Measurements from ENCODE around the gene FAM135A.

Gene FAM135A

DNA sequence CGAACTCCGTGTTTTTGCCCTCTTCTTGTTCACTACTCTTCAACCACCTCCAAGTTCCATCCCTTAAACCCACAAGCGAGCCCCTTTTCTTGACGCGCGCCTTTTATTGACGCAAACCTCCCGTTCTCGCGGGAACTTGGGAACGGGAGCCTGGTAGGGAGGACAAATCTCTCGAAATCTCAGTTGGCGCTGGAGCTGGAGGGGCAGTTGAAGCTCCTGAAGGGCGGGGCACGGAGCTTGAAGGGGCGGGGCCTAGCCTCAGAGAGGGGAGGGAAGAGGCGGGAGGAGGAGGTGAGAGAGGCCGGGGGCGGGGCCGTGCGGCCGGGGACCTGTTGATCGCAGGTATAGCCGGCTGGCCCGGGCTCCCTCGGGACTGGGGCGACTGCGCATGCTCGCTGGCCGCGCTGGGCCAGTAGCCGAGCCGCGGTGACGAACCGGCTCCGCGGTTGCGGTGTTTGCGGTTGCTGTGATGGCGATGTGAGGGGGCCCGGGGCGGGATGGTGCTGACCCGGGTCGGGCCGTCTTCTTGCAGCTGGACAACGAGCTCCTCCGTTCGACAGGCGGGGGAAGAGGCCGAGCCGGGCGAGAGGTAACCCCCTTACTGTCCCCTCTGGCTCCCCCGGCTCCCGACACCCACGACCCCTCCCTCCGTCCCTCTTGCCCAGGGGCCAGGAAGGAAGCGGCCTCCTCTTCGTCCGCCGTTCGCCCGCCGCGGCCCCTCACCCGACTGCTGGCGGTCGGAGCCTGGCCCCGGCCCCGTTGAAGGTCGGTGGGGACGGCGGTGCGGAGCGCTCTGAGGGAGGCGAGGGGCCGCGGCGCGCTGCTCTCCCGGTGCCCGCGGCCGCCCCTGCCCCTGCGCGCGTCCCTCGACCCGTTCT lies at the start of gene FAM135A:
Gene FAM135A (plus strand): TSS at position 395 of the 878 bp plus-strand sequence. CDS start 14,835 bp downstream, outside the sequence.
- DNase-seq, result peak; percentile 100

DNA sequence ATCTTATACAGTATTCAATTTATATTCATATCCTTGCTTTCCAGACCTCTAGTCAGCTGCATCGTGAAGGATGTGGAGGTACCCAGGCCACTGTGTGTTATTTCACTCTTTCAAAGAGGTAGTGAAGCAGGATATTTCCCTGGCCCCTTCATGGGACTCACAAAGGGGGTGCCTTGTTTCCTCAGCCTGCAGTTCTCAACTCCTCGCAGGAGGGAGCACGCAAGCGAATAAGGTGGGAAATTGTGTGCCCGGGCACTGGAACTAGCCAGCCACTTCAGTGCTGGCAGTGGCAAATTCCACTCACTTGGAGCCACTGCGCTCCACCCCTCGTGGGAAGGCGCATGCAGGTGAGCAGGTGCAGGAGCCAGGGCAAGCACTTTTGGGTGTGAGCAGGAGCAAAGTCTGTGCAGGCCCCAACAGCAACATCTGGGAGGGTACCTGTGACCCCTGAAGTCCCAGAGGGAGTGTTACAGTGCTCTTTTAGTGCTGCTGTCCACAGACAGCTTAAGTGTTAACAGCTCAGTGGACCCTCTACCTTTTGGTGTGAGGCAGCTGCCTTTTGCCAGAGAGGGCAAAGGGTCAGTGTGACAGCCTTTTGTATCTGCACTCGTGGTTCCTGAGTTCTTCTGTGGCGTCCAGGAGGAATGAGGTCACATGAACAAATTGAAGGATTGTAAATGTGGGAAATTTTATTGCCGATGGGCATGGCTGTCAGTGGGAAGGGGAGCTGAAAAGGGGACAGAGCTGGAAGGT lies 49.4 kb upstream of the FAM135A start:
- no peak for DNase-seq

DNA sequence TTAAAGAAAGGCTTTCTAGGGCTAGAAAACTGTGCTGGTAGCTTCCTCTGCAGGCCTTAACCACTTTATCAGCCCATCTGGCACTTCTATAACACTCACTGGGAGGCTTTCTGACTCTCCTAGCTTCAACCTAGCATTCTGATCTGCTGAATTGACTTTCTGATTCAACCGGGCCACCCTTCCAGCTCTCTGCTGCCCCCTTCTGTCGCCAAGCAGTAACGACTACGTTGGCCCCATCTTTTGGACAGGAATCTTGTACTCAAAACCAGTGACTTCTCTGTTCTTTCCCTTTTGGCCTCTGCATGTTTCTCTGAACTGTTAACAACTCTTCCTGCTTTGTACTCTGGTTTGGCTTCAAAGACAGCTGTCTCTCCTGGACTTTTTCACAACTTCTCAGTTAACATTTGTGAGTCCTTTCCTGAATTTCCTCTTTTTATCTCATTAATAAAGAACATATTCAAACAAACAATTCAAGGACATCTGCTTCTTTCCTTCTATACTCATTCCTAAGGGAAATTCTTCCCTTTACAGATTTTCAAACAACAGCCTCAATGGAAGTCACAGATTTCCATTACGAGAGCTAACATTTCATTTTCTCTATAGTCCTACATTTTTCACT lies 43.9 kb upstream of the FAM135A start:
- peak; percentile 51 for DNase-seq

DNA sequence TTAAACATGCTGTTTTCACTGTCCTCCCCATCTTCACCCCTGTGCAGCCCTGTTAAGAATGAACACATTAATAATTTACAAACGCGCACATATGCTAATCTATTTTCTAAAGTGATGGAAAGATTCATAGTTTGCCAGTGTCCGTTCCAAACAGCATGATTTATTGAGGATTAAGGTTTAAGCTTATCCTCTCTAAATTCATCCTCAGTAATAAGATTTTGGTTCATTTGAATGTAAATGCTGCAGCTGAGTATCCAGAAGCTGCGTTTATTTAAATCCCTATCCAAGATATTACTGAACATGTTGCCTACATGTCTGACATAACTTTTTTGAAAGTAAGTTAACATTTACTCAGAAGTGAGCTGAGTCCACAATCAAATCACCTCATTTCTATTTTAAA lies 42.8 kb upstream of the FAM135A start:
- DNase-seq, result no peak

DNA sequence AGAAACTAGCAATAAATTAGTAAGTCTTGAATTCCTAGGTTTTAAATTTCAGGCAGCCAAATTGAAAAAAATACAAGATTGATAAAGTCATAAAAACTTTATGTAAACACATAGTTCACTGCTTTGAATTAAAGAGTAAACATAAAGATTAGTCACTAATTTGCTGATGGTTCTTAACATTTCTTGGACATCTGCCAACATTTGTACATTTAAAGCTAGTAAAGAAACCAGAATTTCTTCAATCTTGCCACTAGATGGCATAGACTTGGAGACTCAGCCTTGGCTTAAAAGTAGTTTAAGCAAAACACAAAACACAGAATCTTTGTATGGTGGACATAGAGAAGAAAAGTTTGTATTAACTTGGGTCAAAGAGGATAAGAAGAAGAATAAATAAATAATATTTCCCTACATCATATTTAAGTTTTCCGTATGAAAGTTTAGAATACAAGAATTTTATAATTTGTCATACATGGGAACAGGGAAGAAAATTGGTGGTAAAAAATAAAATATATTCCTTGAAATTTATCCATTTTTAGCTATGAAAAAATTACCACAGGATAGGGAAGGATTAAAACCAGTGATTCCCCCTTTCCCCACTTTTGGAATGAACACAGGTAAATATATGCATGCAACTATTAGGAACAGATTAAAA lies 41.7 kb upstream of the FAM135A start:
- peak; percentile 92 for DNase-seq

DNA sequence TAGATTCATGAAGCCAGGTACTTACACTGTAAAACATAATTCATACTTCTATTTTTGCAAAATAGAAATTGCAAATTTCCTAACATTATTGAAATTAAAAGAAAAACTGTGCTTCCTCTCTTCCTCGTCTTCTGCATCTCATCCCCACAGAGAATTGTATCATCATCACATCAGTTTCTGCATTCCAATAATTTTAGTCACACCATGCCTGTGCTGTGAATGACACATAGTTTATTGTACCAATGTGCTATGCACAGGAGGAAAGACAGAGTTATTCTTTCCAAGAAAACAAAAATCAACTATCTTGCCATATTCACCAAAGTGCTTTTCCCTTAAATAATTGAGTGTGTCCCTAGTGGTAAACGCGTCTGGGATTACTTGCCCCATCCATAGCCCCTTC lies 38.1 kb upstream of the FAM135A start:
- no peak for DNase-seq

DNA sequence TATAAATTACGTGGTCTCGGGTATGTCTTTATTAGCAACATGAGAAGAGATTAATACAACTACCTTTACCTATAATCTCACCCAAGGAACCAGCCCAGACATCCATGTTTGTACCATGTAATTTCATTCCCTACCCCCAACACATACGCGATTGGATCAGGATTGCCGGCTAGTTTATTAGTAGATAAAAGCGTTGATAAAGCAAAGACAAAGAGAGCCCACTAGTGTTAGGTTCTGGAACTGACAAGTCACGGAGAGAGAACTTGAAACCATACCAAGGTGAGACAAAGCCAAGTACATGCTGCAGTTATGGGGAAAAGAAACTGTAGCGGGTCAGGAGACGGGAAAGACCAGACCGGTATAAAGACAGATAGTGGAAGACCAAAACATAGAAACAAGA lies 37.4 kb upstream of the FAM135A start:
- DNase-seq, result no peak

DNA sequence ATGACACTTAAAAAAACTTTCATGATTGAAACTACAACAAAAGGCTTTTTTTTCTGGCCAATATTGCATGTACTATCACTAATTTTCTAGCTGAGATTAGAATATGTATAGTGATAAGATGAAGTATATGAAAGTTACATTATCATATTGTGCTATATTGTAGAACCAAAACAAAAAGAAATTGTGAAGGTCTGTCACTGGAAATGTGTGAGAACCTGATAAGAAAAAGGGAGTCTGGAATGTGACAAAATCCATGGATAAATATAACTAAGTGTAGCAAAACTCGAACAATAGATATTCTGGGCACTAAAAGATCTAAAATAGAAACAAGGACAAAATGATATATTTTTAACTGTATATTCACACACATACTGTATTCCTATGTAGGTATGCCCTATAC lies 36.7 kb upstream of the FAM135A start:
- DNase-seq, result no peak

DNA sequence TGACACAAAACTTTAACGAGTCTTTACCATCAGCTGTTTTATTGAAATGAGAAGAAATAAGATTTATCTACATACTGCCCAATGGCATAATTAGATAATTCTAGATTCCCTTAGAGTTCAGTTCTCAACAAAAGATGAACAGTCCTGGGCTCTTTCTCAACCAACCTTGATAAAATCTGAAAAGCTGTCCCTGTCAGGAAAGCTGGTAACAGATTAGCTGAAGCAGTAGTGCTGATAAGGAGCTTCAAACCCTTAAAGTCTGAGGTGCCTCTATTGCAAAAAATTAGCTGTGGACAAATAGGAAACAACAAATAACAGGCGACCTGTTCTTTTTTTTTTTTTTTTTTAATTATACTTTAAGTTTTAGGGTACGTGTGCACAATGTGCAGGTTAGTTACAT lies 35.9 kb upstream of the FAM135A start:
- no peak for DNase-seq

DNA sequence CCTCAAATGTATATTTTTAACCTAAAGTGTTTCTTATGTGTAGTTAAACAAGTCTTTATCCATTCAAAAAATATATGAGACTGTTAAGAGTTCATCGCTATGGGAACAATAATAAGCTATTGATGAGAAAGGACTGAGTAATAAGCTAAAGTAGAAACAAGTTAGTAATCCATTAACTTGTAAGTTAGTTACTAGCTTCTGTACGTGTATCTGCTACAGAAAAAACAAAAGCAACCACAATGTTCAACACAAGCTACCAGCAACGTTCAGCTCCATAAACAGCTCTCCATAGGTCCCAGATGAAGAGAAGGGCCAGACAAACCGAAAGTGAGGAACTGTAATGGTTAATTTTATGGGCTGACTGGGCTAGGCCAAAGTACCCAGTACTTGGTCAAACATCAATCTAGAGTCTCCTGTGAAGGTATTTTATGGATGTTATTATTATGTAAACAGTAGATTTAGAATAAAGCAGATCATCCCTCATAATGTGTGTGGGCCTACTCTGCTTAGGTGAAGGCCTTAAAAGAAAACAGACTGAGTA lies 33.8 kb upstream of the FAM135A start:
- DNase-seq, result no peak

DNA sequence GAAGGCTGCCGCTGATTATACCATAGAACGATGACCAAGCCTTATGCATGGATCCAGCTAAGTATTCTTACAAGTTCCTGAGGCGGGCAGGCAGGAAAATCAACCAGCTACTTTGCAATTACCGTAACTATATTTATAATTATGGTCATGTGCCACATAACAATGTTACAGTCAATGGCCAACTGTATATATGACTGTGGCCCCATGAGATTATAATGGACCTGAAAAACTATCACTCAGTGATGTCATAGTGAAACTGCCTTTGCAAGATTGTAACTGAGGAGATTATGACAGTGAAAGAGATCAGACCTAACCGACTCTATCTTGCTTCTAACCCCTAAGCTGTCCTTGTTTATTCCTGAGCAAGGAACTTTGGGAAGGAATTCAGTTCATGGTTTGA lies 33.1 kb upstream of the FAM135A start:
- no peak for DNase-seq

DNA sequence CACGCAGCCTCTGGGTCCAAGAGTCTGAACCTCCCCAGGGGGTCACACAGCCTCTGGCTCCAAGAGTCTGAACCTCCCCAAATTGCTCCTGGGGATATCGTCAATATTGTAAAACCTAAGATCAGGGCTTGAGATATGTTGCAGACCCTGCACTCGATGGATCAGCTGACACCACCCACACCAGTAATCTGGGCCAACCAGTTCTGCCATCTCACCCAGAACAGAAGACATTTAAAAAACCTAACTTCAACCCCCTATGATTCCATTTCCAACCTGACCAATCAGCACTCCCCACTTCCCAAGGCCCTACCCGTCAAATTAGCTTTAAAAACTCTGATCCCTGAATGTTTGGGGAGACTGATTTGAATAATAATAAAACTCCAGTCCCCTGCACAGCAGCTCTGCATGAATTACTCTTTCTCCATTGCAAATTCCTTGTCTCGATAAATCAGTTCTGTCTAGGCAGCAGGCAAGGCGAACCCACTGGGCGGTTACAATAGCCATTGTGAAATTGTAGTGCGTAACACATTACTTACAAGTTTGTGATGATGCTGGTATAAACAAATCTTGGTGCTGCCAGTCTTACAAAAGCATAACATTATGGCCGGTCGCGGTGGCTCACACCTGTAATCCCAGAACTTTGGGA lies 32.4 kb upstream of the FAM135A start:
- no peak for DNase-seq

DNA sequence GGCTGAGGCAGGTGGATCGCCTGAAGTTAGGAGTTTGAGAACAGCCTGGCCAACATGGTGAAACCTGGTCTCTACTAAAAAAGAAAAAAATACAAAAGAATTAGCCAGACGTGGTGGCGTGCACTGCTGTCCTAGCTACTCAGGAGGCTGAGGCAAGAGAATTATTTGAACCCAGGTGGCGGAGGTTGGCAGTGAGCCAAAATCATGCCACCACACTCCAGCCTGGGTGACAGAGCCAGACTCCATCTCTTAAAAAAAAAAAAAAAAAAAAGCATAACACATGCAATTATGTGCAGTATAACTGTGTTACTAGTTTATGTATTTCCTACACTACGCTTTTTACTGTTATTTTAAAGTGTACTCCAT lies 31.9 kb upstream of the FAM135A start:
- no peak for DNase-seq

DNA sequence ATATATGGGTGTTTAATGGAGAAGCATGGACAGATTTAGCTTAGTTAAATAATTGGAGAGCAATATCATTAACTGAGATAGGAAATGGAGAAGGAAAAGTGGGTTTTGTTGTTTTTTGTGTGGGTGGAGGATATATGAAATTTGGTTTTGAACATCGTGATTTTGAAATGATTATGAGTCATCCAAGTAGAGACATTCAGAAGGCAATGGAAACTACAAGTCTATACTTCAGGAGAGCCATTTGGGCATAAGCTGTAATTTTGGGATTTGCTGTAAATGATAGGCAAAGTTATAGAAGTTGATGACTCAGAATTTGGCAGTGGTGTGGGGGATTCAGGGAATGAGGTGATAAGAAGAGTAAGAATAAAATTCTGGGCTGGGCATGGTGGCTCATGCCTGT lies 27.4 kb upstream of the FAM135A start:
- DNase-seq, result no peak

DNA sequence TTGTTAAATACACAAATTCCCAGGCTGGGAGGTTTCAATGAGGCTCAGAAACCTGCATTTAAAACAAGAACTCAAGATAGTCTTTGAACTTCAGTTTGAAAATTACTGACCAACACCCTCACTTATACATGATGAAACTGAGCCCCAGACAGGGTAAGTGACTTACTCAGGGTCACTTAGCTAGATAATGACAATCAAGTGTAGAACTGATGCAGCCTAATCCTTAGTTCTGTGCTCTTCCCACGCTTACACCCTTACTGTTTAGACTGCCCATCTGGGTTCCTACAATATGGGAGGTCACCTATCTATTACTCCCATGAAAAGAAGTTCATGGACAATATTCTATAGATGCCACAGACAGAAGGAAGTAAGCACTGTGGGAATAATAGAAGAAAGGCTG lies 24.5 kb upstream of the FAM135A start:
- no peak for DNase-seq

DNA sequence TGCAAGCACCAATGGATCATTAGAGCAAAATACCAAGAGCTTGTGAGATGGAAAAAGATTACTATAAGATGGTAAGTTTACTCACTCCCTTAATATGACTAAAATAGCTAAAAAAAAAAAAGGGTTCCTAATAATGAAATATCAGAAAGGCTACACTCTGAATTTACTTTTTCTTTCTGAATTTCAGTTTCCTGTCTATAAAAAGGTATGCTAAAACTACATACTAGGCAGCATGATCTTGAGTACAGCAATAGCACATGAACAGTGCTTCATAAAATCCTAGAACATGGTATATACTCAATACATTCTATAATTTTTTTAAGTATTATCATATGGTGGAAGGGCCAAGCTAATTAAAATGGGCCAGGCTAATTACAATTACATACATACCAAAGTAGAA lies 24.0 kb upstream of the FAM135A start:
- no peak for DNase-seq

DNA sequence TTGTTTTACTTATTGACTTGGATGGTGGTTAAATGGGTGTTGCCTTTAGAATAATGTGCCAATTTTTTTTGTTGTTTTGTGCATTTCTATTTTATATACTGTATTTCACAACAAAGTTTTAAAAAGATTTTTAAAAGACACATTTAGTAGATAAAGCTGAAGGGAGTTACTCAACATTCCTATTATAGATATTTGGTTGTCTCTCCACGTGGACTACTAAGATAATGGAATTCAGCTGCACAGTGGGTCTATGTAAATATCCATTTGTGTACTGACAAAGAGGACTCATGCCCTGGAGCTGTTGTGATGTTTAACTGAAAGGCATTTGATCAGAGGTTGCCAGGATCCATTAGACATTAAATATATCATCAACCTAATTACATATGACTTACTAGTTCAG lies 23.2 kb upstream of the FAM135A start:
- DNase-seq, result no peak

DNA sequence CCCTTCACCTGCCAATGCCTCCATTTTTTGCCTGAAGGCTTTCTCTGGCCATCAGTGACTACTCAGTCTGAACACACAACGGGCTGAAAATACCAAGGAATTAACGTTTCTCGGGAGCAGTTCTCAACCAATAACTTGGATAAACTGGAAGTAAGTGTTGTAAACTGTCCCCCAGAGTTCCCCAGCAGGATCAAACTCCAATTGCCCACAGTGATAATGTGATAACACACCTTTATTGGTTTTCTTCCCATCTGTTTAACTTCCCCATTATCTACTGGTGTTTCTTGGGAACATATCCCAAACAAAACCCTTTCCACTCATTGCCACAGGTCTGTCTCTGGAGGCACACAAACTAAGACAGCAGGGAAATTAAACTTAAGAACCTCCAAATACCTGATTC lies 21.8 kb upstream of the FAM135A start:
- no peak for DNase-seq

DNA sequence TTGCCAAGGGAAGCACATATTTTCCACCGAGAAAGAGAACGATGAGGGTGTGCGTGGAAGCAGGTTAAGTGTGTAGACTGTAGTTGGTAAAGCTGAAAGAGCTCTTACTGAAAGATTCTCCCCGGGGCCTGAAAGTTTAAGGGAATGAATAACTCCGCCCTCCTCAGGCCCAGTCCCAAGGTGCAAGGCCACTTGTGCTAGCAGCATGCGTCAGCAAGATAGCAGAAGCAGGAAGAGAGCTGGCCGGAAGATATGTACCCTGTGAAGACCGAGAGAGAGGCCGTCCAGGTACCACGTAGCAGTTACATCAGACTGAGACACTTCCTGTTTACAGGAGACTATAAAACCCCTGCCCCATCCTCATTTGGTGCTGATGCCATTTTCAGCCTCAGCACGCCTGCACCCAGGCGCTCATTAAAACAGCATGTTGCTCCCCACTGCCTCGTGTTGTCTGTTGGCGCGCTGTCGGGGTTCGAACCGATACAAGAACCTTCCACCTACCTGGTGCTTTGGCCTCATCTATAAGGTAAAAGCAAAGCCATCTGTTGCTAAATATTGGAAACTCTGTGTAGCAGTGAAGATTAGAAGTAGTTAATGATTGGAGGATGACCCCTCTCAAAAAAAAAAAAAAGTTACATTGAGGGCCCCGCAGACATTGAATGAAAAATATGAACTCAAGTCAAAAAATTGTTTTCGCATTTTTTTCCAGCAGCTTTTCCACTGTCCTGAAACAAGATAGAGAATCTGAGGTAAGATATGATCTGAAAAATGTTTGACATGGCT lies 18.6 kb upstream of the FAM135A start:
- no peak for DNase-seq

DNA sequence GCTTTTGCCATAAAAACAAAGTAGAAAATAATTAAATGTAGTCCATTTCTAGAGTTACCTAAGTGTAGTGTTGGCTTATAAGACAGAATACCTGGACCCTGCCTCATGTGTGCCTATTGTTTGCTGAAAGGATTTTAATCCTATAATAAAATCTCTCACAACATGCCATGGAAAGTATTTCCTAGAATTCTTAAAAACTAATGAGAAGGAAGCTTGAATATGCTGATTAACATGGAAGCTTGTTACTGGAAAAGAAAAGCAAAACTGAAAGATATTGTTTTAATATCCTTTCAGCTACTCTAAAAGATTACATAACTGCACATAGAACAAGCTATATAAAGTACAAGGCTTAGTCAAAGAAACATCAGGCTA lies 18.0 kb upstream of the FAM135A start:
- DNase-seq, result no peak

DNA sequence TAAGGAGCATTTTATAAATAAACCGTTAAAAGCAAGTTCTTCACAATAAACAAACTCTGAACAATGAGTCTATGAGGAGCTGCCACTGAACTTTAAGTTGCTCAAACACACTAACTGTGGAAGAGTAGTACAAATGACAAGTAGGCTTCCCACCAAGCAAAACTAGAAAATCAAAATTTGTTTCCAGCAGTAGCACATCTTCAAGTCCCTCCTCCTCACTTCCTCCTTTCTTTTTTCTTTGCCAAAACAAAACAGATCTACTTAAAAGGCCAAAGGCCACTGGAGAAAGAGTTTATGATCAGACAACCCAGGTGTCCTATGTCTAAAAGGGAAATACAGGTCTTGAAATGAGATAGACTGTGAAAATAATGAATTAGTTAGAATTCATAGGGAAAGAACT lies 17.1 kb upstream of the FAM135A start:
- no peak for DNase-seq

Measured in NCI-H1105 (cell line).